GM18520 (cell line): ENCODE measurements around the gene ABCA9.
"Not testable (repeated sequence)": the region's sequence is repeated elsewhere in the genome, so short reads cannot be mapped to it uniquely, and the experiment has no call there.

ENCODE experiments used
- ATAC-seq: cut with Tn5 transposase; IDR thresholded peaks from one replicate; pipeline ENCODE4 v1.9.1; 2021; ENCODE audit not compliant: unreplicated experiment

ABCA9 gene

GRCh38 chr17:69060822-69061221 is at the start of gene ABCA9:
ABCA9 (minus strand) TSS chr17:69060927; CDS start chr17:69051126, 9,801 bp downstream.
- no peak for ATAC-seq

GRCh38 chr17:69105907-69106730 is 45.4 kb upstream of the ABCA9 start:
- ATAC-seq: no peak

- ATAC-seq: no peak
Measured at GRCh38 chr17:69103557-69104233, 43.0 kb upstream of the ABCA9 start.

GRCh38 chr17:69098625-69099024 is 37.9 kb upstream of the ABCA9 start:
- no peak for ATAC-seq

- ATAC-seq: no peak
Measured at GRCh38 chr17:69096541-69096940, 35.8 kb upstream of the ABCA9 start.

- no peak for ATAC-seq
Measured at GRCh38 chr17:69093995-69094394, 33.3 kb upstream of the ABCA9 start.

GRCh38 chr17:69093279-69093789 is 32.6 kb upstream of the ABCA9 start:
- ATAC-seq: no peak

GRCh38 chr17:69090365-69090764 is 29.6 kb upstream of the ABCA9 start:
- ATAC-seq: no peak

GRCh38 chr17:69088643-69089200 is 28.0 kb upstream of the ABCA9 start:
- ATAC-seq: no peak

- no peak for ATAC-seq
Measured at GRCh38 chr17:69086641-69087040, 25.9 kb upstream of the ABCA9 start.

GRCh38 chr17:69084911-69085310 is 24.2 kb upstream of the ABCA9 start:
- no peak for ATAC-seq

- ATAC-seq: no peak
Measured at GRCh38 chr17:69082696-69083095, 22.0 kb upstream of the ABCA9 start.

GRCh38 chr17:69078864-69079263 is 18.1 kb upstream of the ABCA9 start:
- ATAC-seq: no peak

GRCh38 chr17:69075823-69076222 is 15.1 kb upstream of the ABCA9 start:
- ATAC-seq: no peak

GRCh38 chr17:69073392-69073791 is 12.7 kb upstream of the ABCA9 start:
- ATAC-seq: not testable (repeated sequence)

GRCh38 chr17:69072803-69073256 is 12.1 kb upstream of the ABCA9 start:
- not testable (repeated sequence) for ATAC-seq

- not testable (repeated sequence) for ATAC-seq
Measured at GRCh38 chr17:69071233-69071586, 10.5 kb upstream of the ABCA9 start.

GRCh38 chr17:69070378-69071232 is 9.9 kb upstream of the ABCA9 start:
- ATAC-seq: not testable (repeated sequence)

GRCh38 chr17:69069226-69069750 is 8.6 kb upstream of the ABCA9 start:
- no peak for ATAC-seq

- ATAC-seq: no peak
Measured at GRCh38 chr17:69067274-69068047, 6.7 kb upstream of the ABCA9 start.
